ENCODE measurements around the gene SURF6.

DNA sequence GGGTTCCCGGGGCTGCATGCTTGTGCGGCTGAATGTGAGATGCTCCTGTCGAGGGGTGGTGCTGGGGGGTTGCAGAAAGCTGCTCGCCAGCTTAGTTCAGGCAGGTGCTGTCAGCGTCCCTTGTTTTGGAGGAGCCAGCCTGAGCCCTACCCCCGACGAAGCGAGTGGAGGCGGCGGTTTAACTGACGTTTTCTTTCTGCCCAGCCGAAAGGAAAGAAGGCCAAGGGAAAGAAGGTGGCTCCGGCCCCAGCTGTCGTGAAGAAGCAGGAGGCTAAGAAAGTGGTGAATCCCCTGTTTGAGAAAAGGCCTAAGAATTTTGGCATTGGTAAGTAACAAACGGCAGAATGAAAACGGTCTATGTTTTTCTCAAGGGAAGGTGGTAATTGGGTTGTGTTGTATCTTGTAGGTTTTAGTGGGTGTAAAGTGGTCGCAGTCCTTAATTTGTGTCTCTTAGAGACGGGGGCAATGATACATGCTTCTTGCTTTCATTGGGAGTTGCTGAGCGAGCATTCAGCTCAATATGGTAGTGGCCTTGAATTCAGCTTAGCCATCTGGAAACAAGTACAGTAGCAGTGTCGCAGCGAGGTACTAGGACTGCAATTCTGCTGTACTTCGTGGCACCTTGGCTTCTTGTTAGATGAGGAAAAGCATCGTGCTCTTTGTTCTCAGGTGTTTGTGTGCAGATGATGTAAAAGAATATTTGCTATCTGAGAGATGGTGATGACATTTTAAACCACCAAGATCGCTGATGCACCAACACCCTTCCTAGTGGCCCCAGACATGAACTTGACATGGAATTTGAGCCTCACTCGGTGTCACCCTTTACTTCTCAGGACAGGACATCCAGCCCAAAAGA lies 13.0 kb upstream of the SURF6 start:
- TF ChIP-seq EP300 (IDR thresholded peaks at IDR 0.05), result no peak
- no peak for TF ChIP-seq POLR2AphosphoS5 (IDR thresholded peaks at IDR 0.05)
- no peak for TF ChIP-seq POLR2A (IDR thresholded peaks at IDR 0.05)
